Coronary artery (tissue), 2 donors: Measurements from ENCODE around the gene SUSD2.
"Not testable (repeated sequence)": the region's sequence is repeated elsewhere in the genome, so short reads cannot be mapped to it uniquely, and the experiment has no call there.

Experiments
- DNase-seq: peaks from one replicate; pipeline ENCODE4 v3.0.0-alpha.2; 2017; ENCODE audit warnings: low spot score
- H3K27ac ChIP-seq, 2 donors: fragments of 200-600 bp; sonication (generic); one replicate each; pipeline ENCODE4 v1.5.1; 2016 to 2019
- H3K4me3 ChIP-seq: fragments of 200-600 bp; sonication (generic); 2 replicates; pipeline ENCODE4 v1.5.1; 2016; ENCODE audit warnings: mild to moderate bottlenecking, moderate library complexity
- TF ChIP-seq, protein P1 (sequence below): fragments of 200-600 bp; sonication (generic); IDR thresholded peaks from one replicate; pipeline ENCODE4 v1.5.1; 2019; ENCODE audit warnings: antibody characterized with exemption

The SUSD2 gene

DNA sequence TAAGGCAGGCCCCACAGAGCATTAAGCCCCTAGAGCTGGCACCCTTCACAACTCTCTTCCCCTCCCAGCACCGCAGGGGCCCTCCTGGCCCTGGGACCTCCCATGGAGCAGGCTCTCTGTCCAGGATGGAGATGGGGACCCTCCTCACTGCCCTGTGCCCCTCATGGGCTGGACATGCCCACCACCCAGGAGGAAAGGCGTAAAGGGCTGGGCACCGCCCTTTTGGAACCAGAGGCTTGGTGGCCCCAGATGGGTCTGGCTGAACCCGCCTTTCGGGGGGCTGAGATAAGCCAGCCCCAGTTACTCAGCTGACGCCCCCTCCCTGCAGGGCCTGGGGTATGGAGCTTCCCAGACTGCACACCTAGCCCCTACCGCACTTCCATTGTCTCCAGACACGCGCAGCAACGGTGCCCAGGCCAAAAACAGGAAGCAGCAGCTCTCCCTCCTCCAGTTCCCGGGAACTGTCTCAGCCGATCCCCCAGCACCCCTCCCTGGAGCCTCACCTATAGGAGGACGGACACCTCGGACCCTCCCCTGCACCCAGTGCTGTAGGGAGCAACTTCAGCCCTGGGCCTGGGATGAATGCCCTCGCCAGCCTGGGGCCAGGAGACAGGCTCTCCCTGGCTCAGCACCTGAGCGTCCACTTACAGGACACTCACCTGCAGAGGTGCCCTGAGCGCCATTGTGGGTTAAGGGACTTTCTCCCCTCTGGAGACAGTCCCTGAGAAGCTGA, 1.6 kb upstream of the SUSD2 start:
- peak overlapping the region; percentile 81 to 97 for H3K27ac ChIP-seq

DNA sequence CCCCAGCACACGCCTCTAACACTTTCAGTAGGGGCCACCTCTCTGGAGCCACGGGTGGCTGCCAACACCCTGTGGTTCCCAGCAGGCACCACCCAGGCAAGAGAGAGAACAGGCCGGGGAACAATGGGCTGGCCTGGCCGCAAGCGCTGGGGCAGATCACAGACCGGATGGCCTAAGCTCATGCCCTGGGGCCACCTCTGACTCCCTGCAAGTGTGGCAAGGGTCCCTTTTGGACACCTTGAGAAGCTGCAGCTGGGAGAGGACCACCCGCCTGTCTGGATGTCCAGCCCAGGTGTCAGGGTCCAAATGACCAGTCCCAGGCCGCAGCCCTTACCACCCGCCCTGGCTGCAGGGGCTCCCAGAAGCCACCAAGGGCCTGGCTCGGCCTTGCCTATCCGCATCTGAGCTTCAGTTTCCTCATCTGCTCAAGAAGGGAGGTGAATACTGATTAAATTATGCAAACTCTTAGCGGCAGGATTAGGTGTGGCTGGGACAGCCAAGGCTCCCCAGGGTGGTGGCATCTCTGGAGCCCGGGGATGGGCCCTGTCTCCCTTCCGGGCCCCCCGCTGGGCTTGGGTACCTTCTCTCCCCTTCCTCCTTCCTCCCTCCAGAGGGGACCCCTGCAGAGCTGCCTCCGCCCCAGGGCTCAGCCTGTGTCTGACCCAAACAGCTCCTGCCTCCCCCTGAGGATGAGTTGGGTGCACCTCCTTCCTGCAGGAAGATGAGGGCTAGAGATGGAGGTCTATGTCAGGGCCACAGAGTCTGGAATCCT, 785 bp upstream of the SUSD2 start:
- Histone ChIP-seq H3K27ac (peak overlapping the region; percentile 57 to 97), H3K4me3 (no peak overlapping the region)
- TF ChIP-seq, protein P1, sequence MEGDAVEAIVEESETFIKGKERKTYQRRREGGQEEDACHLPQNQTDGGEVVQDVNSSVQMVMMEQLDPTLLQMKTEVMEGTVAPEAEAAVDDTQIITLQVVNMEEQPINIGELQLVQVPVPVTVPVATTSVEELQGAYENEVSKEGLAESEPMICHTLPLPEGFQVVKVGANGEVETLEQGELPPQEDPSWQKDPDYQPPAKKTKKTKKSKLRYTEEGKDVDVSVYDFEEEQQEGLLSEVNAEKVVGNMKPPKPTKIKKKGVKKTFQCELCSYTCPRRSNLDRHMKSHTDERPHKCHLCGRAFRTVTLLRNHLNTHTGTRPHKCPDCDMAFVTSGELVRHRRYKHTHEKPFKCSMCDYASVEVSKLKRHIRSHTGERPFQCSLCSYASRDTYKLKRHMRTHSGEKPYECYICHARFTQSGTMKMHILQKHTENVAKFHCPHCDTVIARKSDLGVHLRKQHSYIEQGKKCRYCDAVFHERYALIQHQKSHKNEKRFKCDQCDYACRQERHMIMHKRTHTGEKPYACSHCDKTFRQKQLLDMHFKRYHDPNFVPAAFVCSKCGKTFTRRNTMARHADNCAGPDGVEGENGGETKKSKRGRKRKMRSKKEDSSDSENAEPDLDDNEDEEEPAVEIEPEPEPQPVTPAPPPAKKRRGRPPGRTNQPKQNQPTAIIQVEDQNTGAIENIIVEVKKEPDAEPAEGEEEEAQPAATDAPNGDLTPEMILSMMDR: no peak
- DNase-seq: no peak

More for the DNA sequence above, 1.6 kb upstream of the SUSD2 start:
- DNase-seq: no peak
- TF ChIP-seq, protein P1: no peak
- no peak overlapping the region for H3K4me3 ChIP-seq

DNA sequence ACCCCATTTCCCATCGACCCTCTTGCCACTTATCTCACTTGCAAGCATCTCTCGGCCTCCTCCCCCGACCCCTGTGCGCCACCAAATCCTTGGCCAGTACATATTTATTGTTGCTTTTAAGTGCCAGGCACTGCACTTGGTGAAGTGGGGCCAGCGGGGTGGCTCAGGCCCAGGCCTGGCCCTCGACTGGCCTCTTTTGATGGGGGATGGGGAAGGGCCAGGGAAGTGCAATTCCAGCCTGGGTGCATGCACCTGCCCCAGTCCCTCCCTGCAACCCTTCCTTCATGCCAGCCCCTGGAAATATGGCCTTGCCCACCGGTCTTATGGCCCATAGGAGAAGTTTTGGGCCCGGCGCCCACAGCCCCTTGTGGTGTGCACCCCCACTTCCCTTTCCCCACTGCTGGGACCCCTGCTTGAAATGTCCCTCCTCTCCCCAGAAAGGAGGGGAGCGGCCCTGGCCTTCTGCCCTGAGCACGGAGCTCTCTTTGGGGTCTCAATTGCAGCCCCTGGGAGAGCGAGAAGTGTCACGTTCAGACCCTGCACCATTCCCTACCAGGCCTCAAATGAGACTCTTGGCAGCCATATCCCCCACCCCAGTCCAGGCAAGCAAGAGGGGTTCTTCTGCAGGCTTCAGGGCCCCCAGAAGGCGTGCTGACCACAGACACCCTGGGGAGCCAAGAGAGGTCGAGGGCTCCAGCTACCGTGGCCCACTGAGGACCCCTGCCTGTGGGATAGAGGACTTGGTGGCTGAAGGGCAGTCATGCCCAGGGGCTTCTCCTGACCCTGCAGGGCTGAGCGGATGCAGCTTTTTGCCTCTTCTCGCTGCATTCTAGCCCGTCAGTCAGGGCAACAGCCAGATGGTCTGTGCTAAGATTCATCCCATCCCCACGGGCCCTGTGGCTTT, 961 bp downstream of the SUSD2 start:
- DNase-seq: no peak
- TF ChIP-seq, protein P1: no peak
- peak overlapping the region; percentile 57 to 97 for H3K27ac ChIP-seq
- peak overlapping the region; percentile 71 for H3K4me3 ChIP-seq

DNA sequence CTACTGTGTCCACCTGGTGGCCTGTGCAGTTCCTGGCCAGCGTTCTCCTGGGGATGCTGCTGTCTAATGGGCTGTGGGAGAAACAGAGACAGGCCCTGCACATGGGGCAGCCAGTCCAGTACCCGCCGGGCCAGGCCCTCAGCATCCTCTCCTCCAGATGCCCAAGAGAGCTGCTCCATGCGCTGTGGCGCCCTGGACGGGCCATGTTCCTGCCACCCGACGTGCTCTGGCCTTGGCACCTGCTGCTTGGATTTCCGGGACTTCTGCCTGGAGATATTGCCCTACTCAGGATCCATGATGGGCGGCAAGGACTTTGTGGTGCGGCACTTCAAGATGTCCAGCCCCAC, 1.6 kb downstream of the SUSD2 start:
- Histone ChIP-seq H3K4me3 (peak overlapping the region; percentile 71), H3K27ac (peak overlapping the region in 1 of 2 donors; percentile 97)
- DNase-seq: not testable (repeated sequence)

DNA sequence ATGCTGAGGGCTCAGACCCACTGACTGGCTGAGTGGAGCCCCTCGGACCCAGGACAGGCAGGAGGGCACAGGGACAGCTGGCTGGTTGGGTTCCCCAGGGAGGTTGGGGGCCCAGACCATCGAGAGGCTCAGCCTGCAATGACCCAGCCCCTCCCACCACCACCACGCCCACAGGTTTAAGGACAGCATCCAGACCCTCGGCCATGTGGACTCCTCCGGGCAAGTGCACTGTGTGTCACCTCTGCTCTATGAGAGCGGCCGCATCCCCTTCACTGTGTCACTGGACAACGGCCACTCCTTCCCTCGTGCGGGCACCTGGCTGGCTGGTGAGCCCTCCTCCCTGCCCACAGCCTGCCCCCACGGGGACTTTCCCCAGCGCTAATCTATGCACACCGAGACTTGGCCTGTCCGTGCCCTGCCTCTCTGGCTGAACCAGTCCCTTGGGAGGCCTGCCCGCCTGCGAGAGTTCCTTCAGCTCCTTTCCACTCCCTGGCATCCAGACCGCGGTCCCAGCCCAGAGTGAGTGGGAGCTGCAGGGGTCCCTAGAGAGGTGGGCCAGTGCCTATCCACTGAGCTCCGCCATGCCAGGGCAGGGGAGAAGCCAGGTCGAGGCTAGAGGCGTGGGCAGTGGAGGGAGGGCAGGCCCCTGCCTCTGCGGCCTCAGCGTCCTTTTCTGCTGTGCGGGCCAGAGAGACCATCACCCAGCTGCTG, 2.2 kb downstream of the SUSD2 start:
- TF ChIP-seq, protein P1: no peak
- Histone ChIP-seq H3K4me3 (peak overlapping the region; percentile 71), H3K27ac (peak overlapping the region in 1 of 2 donors; percentile 97)
- DNase-seq: no peak

DNA sequence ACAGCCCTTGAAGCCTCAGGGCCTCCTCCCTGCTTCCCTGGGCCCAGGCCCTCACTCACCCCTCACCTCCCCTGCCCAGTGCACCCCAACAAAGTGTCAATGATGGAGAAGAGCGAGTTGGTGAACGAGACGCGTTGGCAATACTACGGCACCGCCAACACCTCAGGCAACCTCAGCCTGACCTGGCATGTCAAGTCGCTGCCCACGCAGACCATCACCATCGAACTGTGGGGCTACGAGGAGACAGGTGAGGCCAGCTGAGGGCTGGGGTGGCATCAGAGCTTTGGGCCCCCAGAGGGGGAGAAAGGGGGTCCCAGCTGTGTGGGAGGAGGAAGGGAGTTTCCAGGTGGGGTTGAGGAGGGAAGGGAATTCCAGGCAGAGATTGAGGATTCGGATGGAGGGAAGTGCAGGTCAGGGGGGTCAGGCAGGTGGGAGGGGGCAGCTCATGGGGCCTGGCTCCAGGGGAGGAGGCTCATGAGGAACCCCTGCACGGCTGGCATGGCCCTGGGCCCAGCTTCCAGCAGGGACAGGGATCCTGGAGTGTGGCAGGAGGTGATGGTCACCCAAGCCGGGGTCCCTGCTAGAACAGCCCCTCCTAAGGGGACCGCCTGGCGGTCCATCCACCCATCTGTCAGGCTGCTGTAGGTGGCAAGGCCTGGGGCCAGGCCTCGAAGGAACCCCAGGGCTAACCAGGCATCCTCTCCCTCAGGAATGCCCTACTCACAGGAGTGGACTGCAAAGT, 2.9 kb downstream of the SUSD2 start:
- DNase-seq: no peak
- Histone ChIP-seq H3K27ac (peak overlapping the region in 1 of 2 donors; percentile 97), H3K4me3 (peak overlapping the region; percentile 71)
- TF ChIP-seq, protein P1: no peak
